Spleen (tissue), 13 donors: ENCODE results near the gene LOX. TPM values are rescaled to one million over a fixed set of nuclear protein-coding genes. Genes with fewer than 3 reads are reported as not detected.

Experiments used
- DNase-seq: peaks from one replicate; pipeline ENCODE4 v3.0.0-alpha.2; 2020
- H3K27ac ChIP-seq, 8 donors: fragments of 200-600 bp; sonication (generic) in 7 of 8; 1 replicate in 4 of 8; 2 replicates in 4 of 8; pipeline versions ENCODE4 v1.5.0 to v1.8.0; 2016 to 2021; ENCODE audit warnings: inconsistent platforms in 4 of 8, mild to moderate bottlenecking in 4 of 8, moderate library complexity in 1 of 8
- H3K27me3 ChIP-seq, 7 donors: fragments of 200-600 bp; sonication (generic) in 6 of 7; replicated peaks in 1 of 7; 1 replicate in 4 of 7; 2 replicates in 3 of 7; pipeline versions ENCODE4 v1.5.0 to v1.8.0; 2016 to 2021; ENCODE audit warnings: inconsistent platforms in 3 of 7, mild to moderate bottlenecking in 1 of 7
- H3K36me3 ChIP-seq, 6 donors: fragments of 200-600 bp; sonication (generic) in 5 of 6; 1 replicate in 4 of 6; 2 replicates in 2 of 6; pipeline versions ENCODE4 v1.5.0 to v1.8.0; 2016 to 2021; ENCODE audit warnings: inconsistent platforms in 2 of 6
- H3K4me1 ChIP-seq, 6 donors: fragments of 200-600 bp; sonication (generic) in 5 of 6; 1 replicate in 3 of 6; 2 replicates in 3 of 6; pipeline versions ENCODE4 v1.5.0 to v1.8.0; 2016 to 2021; ENCODE audit warnings: inconsistent platforms in 3 of 6
- H3K4me3 ChIP-seq, 8 donors: fragments of 200-600 bp; sonication (generic) in 7 of 8; 1 replicate in 4 of 8; 2 replicates in 4 of 8; pipeline versions ENCODE4 v1.5.0 to v1.8.0; 2016 to 2021; ENCODE audit warnings: inconsistent platforms in 4 of 8, mild to moderate bottlenecking in 4 of 8, moderate library complexity in 2 of 8
- H3K9me3 ChIP-seq, 8 donors: fragments of 200-600 bp; sonication (generic) in 7 of 8; 1 replicate in 4 of 8; 2 replicates in 4 of 8; pipeline versions ENCODE4 v1.5.0 to v1.8.0; 2016 to 2021; ENCODE audit warnings: inconsistent platforms in 4 of 8
- POLR2A ChIP-seq, 3 donors: fragments of 450-650 bp; IDR thresholded peaks; one replicate each; pipeline ENCODE4 v1.5.1; 2017; ENCODE audit warnings: antibody characterized with exemption in 3 of 3, mild to moderate bottlenecking in 1 of 3
- POLR2AphosphoS5 ChIP-seq, 3 donors: sonication (generic); formaldehyde crosslinking; IDR thresholded peaks; one replicate each; pipeline ENCODE4 v1.5.1; 2017; ENCODE audit warnings: antibody characterized with exemption in 3 of 3
- WGBS, 5 donors: extraction: QIAGEN DNeasy Blood & Tissue Kit in 3 of 5; methylation state at CpG; one replicate each; pipeline versions ENCODE4 v1.1.5 to v1.1.7; 2013 to 2018; 5-methylcytosine and 5-hydroxymethylcytosine counted together
- intact Hi-C: fragments of 100-400 bp; cut with DNase I; formaldehyde crosslinking; loops from one replicate; pipeline ENCODE4 v1.15.0; 2023; ENCODE audit warnings: low total_unique reads
- long read RNA-seq, 2 donors: transcript quantifications; one replicate each; lab custom pipeline, GENCODE V29; 2026
- polyA plus RNA-seq, 3 donors: library from polyadenylated mRNA; stranded (reverse); fragments of 200-250 nt; gene quantifications; one replicate each; pipeline ENCODE4 v1.2.1, GENCODE V29; 2013
- total RNA-seq, 7 donors: library from RNA; depleted of rRNA in 3 of 7; stranded (reverse); fragments of >200 nt in 3 of 7; fragmentation: NEBNext Ultra II Directional in 4 of 7; extraction: Animal tissue kit (Norgen Biotek cat#: 25700) in 4 of 7; gene quantifications; one replicate each; pipeline versions ENCODE4 v1.1.0 to v1.2.1, GENCODE V29; 2016 to 2021
- TF ChIP-seq, protein P1 (sequence below), 11 experiments: fragments of 200-600 bp in 7 of 11; fragments of 450-650 bp in 4 of 11; sonication (generic) in 4 of 11; IDR thresholded peaks in 8 of 11; conservative IDR thresholded peaks in 3 of 11; 1 replicate in 7 of 11; 2 replicates in 4 of 11; pipeline versions ENCODE4 v1.4.0 to v1.8.0; 2016 to 2021; ENCODE audit warnings: antibody characterized with exemption in 11 of 11, inconsistent platforms in 4 of 11, mild to moderate bottlenecking in 1 of 11
- donor health status: healthy with polysubstance abuse.
- donor health status: DM: no; HTN: no; CAD: no; lungs with moderate emphysema.
- donor health status: DM: no; HTN: no; CAD: no.
- donor health status: Bipolar disorder and iron deficiency.
- donor health status: healthy.
- donor health status: DM: no; HTN: no; CAD: no.
- donor health status: DM: yes; HTN: yes; CAD: no.

The LOX gene, protein sequence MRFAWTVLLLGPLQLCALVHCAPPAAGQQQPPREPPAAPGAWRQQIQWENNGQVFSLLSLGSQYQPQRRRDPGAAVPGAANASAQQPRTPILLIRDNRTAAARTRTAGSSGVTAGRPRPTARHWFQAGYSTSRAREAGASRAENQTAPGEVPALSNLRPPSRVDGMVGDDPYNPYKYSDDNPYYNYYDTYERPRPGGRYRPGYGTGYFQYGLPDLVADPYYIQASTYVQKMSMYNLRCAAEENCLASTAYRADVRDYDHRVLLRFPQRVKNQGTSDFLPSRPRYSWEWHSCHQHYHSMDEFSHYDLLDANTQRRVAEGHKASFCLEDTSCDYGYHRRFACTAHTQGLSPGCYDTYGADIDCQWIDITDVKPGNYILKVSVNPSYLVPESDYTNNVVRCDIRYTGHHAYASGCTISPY
- total RNA-seq (10 to 100 TPM in 2 of 7 donors, 1 to 10 TPM in 5; 2.1 to 17.4 (median 6.2) TPM), polyA plus RNA-seq (1 to 10 TPM in 2 of 3 donors, under 1 TPM in 1; 0.96 to 2.1 (median 1.2) TPM)
- long read RNA-seq, donor 1, full-length matches to known transcripts, result 2 of 2 reads
- long read RNA-seq, donor 1, partial matches to known transcripts, result 0 of 2 reads
- long read RNA-seq, donor 1, other reads (novel, unspliced or antisense), result 0 of 2 reads
- long read RNA-seq, donor 2, full-length matches to known transcripts, result 3 of 3 reads
- long read RNA-seq, donor 2, partial matches to known transcripts, result 0 of 3 reads
- long read RNA-seq, donor 2, other reads (novel, unspliced or antisense), result 0 of 3 reads

GRCh38 chr5:122078116-122079110 is at the start of gene LOX:
LOX (minus strand) TSS chr5:122078259; CDS start chr5:122077985, 274 bp downstream.
- Histone ChIP-seq H3K36me3 (no peaks in the 10 kb centered on the region), H3K4me1 (peaks cover 0 to 32% (median 22%) of the 10 kb centered on the region in 6 donors), H3K4me3 (peak within 1 kb of the TSS; percentile 30 to 70 (median 46)), H3K27me3 (peaks cover 0 to 48% (median 21%) of the 10 kb centered on the region in 7 donors), H3K9me3 (no peaks in the 10 kb centered on the region), H3K27ac (peak within 1 kb of the TSS in 5 of 8 donors; percentile 29 to 83 (median 49))
- WGBS, 5 donors, result 3 to 5% (median 4%) methylated on average over 33 to 35 of the region's 35 CpGs
- TF ChIP-seq, protein P1, sequence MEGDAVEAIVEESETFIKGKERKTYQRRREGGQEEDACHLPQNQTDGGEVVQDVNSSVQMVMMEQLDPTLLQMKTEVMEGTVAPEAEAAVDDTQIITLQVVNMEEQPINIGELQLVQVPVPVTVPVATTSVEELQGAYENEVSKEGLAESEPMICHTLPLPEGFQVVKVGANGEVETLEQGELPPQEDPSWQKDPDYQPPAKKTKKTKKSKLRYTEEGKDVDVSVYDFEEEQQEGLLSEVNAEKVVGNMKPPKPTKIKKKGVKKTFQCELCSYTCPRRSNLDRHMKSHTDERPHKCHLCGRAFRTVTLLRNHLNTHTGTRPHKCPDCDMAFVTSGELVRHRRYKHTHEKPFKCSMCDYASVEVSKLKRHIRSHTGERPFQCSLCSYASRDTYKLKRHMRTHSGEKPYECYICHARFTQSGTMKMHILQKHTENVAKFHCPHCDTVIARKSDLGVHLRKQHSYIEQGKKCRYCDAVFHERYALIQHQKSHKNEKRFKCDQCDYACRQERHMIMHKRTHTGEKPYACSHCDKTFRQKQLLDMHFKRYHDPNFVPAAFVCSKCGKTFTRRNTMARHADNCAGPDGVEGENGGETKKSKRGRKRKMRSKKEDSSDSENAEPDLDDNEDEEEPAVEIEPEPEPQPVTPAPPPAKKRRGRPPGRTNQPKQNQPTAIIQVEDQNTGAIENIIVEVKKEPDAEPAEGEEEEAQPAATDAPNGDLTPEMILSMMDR (IDR thresholded peaks at IDR 0.05 in 8 of 11, conservative IDR thresholded peaks at IDR 0.05 in 3 of 11), result no peak
- TF ChIP-seq POLR2AphosphoS5 (IDR thresholded peaks at IDR 0.05), result peak in 2 of 3 donors; percentile 31 to 78
- DNase-seq, result no peak
- intact Hi-C loops, result no loop called here

- H3K4me1 ChIP-seq, result no peaks in the 10 kb centered on the region
- no peaks in the 10 kb centered on the region for H3K27me3 ChIP-seq
- no peaks in the 10 kb centered on the region for H3K9me3 ChIP-seq
- no peaks in the 10 kb centered on the region for H3K36me3 ChIP-seq
- intact Hi-C loops, result no loop called here
- DNase-seq, result no peak
- no peak overlapping the region for H3K4me3 ChIP-seq
- TF ChIP-seq, protein P1 (IDR thresholded peaks at IDR 0.05 in 8 of 11, conservative IDR thresholded peaks at IDR 0.05 in 3 of 11), result no peak
- TF ChIP-seq POLR2A (IDR thresholded peaks at IDR 0.05) (no peak), POLR2AphosphoS5 (IDR thresholded peaks at IDR 0.05) (no peak)
- H3K27ac ChIP-seq, result no peak overlapping the region
- WGBS, 5 donors, result 65 to 78% (median 76%) methylated on average over 10 of the region's 10 CpGs
These were observed 48.8 kb upstream of the LOX start for GRCh38 chr5:122126756-122127321.

- TF ChIP-seq, protein P1 (IDR thresholded peaks at IDR 0.05 in 8 of 11, conservative IDR thresholded peaks at IDR 0.05 in 3 of 11), result no peak
- no peak for TF ChIP-seq POLR2AphosphoS5 (IDR thresholded peaks at IDR 0.05)
- TF ChIP-seq POLR2A (IDR thresholded peaks at IDR 0.05), result no peak
- Histone ChIP-seq H3K9me3 (no peaks in the 10 kb centered on the region), H3K4me1 (no peaks in the 10 kb centered on the region), H3K27me3 (no peaks in the 10 kb centered on the region), H3K27ac (no peak overlapping the region), H3K4me3 (no peak overlapping the region), H3K36me3 (no peaks in the 10 kb centered on the region)
- WGBS, 5 donors, result 38 to 46% (median 43%) methylated on average over 2 of the region's 2 CpGs
- no peak for DNase-seq
- intact Hi-C loops, result no loop called here
These were observed 48.2 kb upstream of the LOX start for GRCh38 chr5:122126177-122126755.
